ENCODE data around the gene NLRP2B. TPM values are rescaled to one million over a fixed set of nuclear protein-coding genes. Genes with fewer than 3 reads are reported as not detected.
"Not testable (repeated sequence)": the region's sequence is repeated elsewhere in the genome, so short reads cannot be mapped to it uniquely, and the experiment has no call there.

Gene NLRP2B
- not detected for polyA plus RNA-seq (2012; ENCODE audit: insufficient read depth, insufficient read length)

DNA sequence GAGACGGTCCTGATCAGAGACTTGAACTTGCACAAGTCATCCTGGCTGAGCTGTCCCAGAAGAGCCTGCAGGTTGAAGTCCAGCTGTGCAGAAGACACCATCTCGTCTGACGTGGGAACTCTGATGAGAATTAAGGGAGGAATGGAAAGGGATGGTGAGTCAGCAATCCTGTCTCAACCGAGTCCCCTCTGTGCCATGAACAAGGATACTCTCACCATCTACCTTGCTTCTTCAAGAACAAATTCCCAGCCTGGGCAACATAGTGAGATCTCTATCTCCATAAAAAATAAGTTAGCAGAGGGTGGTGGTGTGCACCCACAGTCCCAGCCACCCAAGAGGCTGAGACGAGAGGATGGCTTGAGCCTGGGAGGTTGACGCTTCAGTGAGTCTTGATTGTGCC lies at the start of gene NLRP2B:
Gene NLRP2B (minus strand): TSS at position 101 of the 400 bp plus-strand sequence.
- no peak within 1 kb of the TSS for H3K4me3 ChIP-seq (ENCODE audit: low read length)

DNA sequence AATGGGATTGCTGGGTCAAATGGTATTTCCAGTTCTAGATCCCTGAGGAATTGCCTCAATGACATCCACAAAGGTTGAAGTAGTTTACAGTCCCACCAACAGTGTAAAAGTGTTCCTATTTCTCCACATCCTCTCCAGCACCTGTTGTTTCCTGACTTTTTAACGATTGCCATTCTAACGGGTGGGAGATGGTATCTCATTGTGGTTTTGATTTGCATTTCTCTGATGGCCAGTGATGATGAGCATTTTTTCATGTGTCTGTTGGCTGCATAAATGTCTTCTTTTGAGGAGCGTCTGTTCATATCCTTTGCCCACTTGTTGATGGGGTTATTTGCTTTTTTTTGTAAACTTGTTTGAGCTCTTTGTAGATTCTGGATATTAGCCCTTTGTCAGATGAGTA lies 45.9 kb upstream of the NLRP2B start:
- DNase-seq (ENCODE audit: low read depth, low spot score); H3K4me3 ChIP-seq (ENCODE audit: low read length): not testable (repeated sequence)

More for the DNA sequence above, at the start of gene NLRP2B:
- no peak for DNase-seq (ENCODE audit: low read depth, low spot score)

DNA sequence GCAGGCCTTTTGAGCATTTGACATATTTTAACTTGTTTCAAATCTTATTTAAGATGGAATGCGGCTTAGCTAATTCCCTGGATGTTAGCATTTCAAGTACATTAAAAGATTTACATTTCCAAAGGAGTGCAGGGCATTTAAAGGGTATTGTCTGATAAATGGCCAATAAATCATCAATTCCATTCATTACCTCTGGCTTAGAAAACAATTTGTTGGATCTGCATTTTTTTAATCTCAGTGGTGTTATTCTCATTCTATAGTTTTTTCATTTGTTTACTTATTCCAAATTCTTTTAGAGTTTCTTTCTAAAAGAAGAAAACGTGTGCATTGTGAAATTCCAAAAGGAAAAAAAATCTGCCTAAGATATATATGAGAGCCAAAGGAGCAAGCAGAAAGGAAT lies 1.3 kb upstream of the NLRP2B start:
- H3K4me3 ChIP-seq (ENCODE audit: low read length), result no peak overlapping the region
- DNase-seq (ENCODE audit: low read depth, low spot score), result no peak

DNA sequence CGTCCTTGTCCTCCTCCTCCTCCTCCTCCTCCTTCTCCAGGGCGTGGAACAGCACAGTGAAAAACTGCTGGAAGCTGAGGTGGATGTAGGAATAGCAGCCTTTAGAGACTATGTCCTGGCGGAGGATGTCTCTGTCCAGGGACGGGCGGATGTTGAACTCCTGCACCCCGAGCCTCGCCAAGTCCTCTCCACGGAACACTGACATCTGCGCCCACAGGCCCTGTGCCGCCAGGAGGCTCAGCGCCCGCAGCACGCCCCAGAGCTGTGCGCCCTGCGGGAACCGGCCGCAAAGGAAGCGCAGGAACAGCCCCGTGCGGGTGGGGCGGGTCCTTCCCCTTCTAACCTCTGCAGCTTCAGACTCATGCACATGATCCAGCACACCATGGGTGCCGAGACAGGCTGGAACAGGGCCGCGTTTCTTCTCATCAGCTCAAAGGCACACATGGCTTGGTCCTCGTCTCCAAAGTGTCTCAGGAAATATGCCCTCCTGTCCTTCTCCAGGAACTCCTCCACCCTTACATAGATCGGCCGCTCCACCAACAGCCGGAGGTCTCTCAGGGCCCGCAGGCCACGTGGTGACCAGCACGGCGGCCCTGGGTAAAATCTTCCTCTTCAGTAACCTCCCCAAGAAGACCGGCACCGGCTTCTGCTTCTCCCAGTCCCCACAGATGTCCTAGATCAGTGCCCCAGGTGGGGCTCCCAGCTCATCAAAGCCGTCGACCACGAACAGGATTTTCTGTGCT lies 1.2 kb downstream of the NLRP2B start:
- no peak overlapping the region for H3K4me3 ChIP-seq (ENCODE audit: low read length)
- DNase-seq (ENCODE audit: low read depth, low spot score), result no peak

DNA sequence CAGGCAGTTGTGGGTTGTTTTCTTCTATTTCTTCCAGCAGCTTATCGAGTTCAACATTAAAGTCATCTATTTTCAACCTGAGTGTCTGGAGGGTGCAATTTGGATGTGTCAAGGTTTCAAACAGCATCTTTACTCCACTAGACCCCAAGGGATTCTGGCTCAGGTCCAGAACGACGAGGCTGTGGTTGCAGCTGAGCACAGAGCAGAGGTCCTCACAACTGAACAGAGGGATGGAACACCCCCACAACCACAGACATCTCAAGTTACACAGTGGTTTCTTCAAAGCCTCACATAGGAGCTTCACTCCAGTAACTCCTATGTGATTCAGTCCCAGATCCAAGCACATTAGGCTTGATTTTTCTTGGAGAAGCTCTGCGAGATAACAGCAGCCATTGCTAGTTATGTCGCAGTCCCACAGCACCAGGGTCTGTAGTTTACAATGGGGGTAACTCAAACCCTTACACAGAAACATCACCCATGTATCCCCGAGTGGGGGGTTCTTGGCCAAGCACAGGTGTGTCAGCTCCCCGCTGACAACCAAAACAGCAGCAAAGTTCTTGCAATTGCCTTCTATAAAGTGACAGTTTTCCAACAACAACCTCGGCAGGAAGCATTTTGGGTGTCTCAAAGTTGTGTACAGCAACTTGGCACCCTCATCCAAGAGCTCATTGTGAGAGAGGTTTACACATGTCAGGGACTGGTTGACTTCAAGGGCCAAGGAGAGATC lies 2.8 kb downstream of the NLRP2B start:
- H3K4me3 ChIP-seq (ENCODE audit: low read length), result no peak overlapping the region
- peak; percentile 83 for DNase-seq (ENCODE audit: low read depth, low spot score)

DNA sequence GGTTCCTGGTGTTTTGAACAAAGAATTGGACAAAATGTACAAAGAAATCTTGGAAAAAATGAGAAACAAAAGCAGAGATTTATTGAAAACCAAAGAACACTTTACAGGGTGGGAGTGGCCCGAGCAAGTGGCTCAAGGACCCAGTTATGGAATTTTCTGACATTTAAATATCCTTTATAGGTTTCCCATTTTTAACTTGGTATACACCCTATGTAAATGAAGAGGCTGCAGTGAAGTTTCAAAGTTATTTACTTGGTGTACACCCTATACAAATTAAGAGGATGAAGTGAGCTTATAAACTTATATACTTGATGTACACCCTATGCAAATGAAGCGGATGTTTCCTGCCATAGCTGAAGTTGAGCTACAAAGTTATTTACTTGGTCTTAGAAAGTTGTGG lies 4.7 kb downstream of the NLRP2B start:
- no peak overlapping the region for H3K4me3 ChIP-seq (ENCODE audit: low read length)
- no peak for DNase-seq (ENCODE audit: low read depth, low spot score)

DNA sequence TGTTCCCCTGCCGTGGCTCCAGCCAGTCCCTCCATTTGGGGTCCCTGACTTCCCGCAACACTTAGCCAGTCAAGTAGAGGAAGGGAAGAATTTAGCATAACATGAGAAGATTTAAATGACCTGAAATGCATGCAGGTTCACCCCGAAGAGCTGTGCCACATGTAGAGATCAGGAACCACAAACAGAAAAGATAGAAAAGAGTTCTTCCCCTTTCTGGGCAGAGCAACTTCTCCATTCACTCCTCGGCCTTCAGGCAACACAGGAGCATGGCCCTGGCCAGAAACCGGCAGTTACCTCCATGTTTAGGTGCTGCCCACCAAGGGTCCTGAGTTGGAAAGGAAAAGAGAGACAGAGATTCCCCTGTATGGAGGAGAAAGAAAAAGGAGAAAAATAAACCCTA lies 5.2 kb downstream of the NLRP2B start:
- no peak for DNase-seq (ENCODE audit: low read depth, low spot score)
- H3K4me3 ChIP-seq (ENCODE audit: low read length), result no peak overlapping the region

DNA sequence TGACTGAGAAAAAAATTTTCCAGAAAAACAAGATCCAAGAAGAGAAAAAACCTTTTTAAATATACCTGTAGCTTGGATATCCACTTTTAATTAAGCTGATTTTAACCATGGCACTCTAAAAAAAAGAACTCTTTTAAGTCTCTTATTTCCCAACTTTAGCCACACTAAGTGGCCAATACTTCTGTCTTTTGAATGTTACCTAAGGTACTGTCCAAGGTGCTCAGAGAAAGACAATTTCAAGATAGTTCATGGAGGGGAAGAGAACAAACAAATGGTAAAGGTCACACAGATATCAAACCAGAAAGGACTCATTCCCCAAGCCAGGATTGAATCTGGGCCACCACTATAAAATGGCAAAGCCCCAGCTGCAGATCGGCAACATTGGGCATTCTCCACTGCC lies 10.1 kb downstream of the NLRP2B start:
- H3K4me3 ChIP-seq (ENCODE audit: low read length), result no peak overlapping the region
- DNase-seq (ENCODE audit: low read depth, low spot score), result no peak

DNA sequence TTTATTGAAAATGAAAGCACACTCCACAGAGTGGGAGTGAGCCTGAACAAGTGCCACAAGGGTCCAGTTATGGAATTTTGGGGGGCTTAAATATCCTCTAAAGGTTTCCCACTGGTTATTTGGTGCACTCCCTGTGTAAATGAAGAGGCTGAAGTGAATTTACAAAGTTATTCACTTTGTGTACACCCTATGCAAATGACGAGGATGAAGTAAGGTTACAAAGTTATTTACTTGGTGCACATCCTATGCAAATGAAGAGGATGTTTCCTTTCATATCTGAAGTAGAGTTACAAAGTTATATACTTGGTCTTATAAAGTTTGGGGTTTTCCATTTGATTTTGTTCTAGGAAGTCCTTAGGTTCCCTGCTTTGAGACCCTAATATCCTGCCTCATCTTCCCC lies 13.1 kb downstream of the NLRP2B start:
- no peak overlapping the region for H3K4me3 ChIP-seq (ENCODE audit: low read length)
- no peak for DNase-seq (ENCODE audit: low read depth, low spot score)

DNA sequence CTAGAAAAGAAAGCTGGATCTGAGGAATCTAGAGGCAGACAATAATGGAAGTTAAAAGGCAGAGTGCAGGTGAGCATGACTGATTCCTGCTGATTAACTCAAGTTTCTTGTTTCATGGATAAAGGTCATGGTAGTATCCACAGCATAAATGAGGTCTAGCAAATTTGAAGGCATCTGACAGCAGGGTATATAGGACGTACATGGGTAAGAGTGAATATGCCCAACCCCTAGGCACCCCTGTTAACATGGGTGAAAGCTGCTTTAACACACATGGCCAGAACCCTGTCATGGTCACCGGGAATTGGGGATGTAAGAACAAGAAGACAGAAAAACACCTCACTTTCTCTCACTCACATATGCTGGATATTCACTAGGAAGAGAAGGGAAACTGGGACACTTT lies 25.0 kb downstream of the NLRP2B start:
- DNase-seq (ENCODE audit: low read depth, low spot score), result no peak
- no peak overlapping the region for H3K4me3 ChIP-seq (ENCODE audit: low read length)

DNA sequence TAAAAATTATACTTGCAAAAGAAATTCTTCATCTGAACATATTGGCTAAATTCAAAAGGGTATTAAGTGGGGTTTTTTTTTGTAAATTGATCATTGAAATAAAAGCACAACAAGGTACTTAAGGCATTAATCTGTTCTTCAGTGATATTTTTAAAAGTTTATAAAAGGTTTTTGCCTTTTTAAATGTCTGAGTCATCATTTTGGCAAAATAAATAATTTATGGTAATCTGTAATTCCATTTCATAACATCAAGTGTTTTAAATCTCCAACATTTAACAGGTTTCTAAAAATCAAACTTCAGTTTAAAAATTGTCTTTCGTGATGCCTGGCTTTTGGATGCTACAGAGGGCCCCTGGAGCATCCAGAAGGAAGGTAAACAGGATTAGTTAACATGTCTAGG lies 27.4 kb downstream of the NLRP2B start:
- no peak overlapping the region for H3K4me3 ChIP-seq (ENCODE audit: low read length)
- DNase-seq (ENCODE audit: low read depth, low spot score), result no peak

DNA sequence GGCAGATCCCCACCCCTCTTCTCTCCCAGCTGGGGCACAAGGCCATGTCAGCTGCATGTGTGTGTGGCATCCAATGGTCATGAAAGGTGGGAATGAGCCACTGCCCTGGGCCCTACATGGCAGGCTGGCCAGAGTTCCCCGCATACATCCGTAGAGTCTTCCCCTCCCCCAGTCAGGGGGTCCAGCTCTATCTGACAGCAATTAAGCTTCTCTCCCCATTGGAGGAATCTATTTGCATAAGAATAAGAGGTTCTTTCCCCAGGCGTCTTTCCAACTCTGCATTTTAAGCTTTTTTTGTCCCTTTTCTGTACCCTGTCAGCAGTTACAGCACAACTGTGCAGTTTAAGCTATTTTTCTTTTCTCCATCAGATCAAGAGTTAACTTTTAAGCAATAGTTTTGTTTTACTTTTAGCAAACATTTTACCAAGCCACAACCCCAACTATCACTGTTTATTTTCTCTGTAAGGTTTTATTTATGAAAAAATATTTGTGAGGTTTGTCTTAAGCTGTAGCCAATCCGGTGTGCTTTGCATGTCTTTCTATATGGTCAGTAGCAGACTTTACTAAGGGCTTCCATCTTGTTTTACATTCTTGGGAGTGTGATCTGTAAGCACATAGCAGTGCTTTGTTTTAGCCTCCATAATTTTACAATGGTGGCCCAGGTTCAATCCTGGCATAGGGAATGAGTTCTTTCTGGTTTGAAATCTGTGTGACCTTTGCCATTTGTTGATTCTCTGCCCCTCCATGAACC lies 28.7 kb downstream of the NLRP2B start:
- no peak overlapping the region for H3K4me3 ChIP-seq (ENCODE audit: low read length)
- DNase-seq (ENCODE audit: low read depth, low spot score), result no peak

DNA sequence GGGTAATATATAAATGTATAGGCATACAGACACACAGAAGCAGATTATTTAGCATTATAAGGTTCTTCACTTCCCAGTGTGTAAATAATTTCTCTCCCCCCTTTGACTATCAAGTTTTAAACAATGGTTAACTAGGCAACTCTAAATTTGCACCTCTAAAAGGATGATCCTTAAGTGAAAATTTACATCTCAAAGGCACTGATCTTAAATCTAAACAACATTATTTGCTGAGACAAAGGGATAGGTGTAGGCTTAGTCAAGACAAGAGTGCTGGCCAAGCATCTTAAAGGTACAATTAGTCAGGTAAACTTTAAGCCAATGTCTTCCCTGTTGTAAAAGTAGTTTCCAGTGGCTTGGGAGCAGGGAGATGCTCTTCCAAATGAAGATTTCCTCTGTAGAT lies 33.0 kb downstream of the NLRP2B start:
- no peak for DNase-seq (ENCODE audit: low read depth, low spot score)
- H3K4me3 ChIP-seq (ENCODE audit: low read length), result no peak overlapping the region

DNA sequence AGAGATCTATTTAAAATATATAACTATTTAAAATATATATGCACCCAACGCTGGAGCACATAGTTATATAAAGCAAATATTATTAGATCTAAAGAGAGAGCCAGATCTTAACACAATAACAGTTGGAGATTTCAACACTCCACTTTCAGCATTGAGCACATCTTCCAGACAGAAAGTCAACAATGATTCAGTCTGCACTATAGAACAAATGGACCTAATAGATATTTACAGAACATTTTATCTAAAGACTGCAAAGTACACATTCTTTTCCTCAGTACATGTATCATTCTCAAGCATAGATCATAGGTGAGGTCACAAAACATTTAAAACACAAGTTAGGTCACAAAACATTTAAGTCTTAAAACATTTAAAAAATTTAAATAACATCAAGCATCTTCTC lies 36.4 kb downstream of the NLRP2B start:
- no peak overlapping the region for H3K4me3 ChIP-seq (ENCODE audit: low read length)
- no peak for DNase-seq (ENCODE audit: low read depth, low spot score)

DNA sequence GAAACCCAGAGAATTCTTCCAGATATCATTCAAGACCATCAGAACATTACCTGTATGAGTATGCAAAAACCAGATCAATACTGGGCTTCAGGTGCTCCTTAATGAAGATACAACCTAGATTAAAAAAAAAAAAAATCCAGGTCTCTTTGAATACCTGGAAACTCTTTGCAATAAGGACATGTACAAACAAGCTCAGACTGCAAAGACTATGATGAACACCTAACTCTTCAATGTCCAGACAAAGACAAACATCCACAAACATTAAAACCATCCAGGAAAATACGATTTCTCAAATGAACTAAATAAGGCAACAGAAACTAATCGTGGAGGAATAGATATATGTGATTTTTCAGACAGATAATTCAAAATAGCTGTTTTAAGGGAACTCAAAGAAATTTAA lies 38.7 kb downstream of the NLRP2B start:
- H3K4me3 ChIP-seq (ENCODE audit: low read length), result no peak overlapping the region
- no peak for DNase-seq (ENCODE audit: low read depth, low spot score)

DNA sequence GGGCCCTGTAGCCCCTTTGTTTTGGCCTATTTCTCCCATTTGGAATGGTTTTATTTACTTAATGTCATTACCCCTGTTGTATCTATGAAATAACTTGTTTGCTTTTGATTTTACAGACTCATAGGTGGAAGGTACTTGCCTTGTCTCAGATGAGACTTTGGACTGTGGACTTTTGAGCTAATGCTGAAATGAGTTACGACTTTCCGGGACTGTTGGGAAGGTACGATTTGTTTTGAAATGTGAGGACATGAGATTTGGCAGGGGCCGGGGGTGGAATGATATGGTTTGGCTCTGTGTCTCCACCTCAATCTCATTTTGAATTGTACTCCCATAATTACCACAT lies 39.4 kb downstream of the NLRP2B start:
- DNase-seq (ENCODE audit: low read depth, low spot score), result no peak
- H3K4me3 ChIP-seq (ENCODE audit: low read length), result no peak overlapping the region

DNA sequence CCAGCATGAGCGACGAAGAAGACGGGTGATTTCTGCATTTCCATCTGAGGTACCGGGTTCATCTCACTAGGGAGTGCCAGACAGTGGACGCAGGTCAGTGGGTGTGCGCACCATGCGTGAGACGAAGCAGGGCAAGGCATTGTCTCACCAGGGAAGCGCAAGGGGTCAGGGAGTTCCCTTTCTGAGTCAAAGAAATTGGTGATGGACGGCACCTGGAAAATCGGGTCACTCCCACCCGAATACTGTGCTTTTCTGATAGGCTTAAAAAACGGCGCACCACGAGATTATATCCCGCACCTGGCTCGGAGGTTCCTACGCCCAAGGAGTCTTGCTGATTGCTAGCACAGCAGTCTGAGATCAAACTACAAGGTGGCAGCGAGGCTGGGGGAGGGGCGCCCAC lies 50.6 kb downstream of the NLRP2B start:
- H3K4me3 ChIP-seq (ENCODE audit: low read length); DNase-seq (ENCODE audit: low read depth, low spot score): not testable (repeated sequence)

Measured in Jurkat, Clone E6-1 (cell line).